Measurements from ENCODE around the gene FCN1.

GRCh38 chr9:134897584-134898170 lies 20.0 kb downstream of the FCN1 start:
- TF ChIP-seq CTCF (IDR thresholded peaks at IDR 0.05; ENCODE audit: low read depth, low read length) (no peak), POLR2A (IDR thresholded peaks at IDR 0.05; ENCODE audit: extremely low read depth, insufficient read length) (no peak), MYC (IDR thresholded peaks at IDR 0.05; ENCODE audit: low read depth, low read length) (no peak), MAX (IDR thresholded peaks at IDR 0.05; ENCODE audit: low read depth, low read length) (no peak)

Data from NB4 (cell line).